ENCODE results near the gene MAMDC2. TPM values are rescaled to one million over a fixed set of nuclear protein-coding genes. Genes with fewer than 3 reads are reported as not detected.

Gene MAMDC2
- total RNA-seq, 1 experiment from 2014 or later: 1.2 TPM

GRCh38 chr9:70222354-70222753 lies 178.7 kb downstream of the MAMDC2 start:
- no peak overlapping the region for H3K27ac ChIP-seq (ENCODE audit: low read depth, low read length)
- ChIA-PET CTCF (no interaction called here), RAD21 (ENCODE audit: low non-redundant PET in 1 of 2, low total read pairs in 2 of 2, uncharacterized antibody in 2 of 2, unreplicated experiment in 2 of 2) (no interaction called here), POLR2A (no interaction called here)
- H3K4me3 ChIP-seq (replicated peaks in 1 of 2; ENCODE audit: low read depth in 1 of 2, low read length in 2 of 2): no peak overlapping the region
- no peaks in the 10 kb centered on the region for H3K36me3 ChIP-seq (ENCODE audit: control insufficient read depth in 1 of 2, insufficient read depth in 2 of 2, low read length in 2 of 2)
- H4K20me1 ChIP-seq (ENCODE audit: insufficient read depth): no peaks in the 10 kb centered on the region
- H3K4me1 ChIP-seq (ENCODE audit: control insufficient read depth in 1 of 2, insufficient read depth in 2 of 2, low read length in 2 of 2): no peaks in the 10 kb centered on the region
- H3K27me3 ChIP-seq (ENCODE audit: insufficient read depth, low read length): no peaks in the 10 kb centered on the region
- H3K9me3 ChIP-seq (ENCODE audit: control insufficient read depth in 1 of 2, insufficient read depth in 1 of 2, low read depth in 1 of 2, low read length in 2 of 2): no peaks in the 10 kb centered on the region
- TF ChIP-seq SRF (IDR thresholded peaks at IDR 0.05; ENCODE audit: low read depth) (no peak), JUND (IDR thresholded peaks at IDR 0.05) (no peak), FOSL1 (IDR thresholded peaks at IDR 0.05; ENCODE audit: low read depth) (no peak), SIN3A (IDR thresholded peaks at IDR 0.05; ENCODE audit: low read depth) (no peak), CEBPB (IDR thresholded peaks at IDR 0.05; ENCODE audit: low read depth) (no peak), MAX (IDR thresholded peaks at IDR 0.05) (no peak), TCF7L2 (IDR thresholded peaks at IDR 0.05; ENCODE audit: borderline replicate concordance, extremely low read depth, insufficient read depth, insufficient read length) (no peak), ZFX (IDR thresholded peaks at IDR 0.05) (no peak), ZNF274 (IDR thresholded peaks at IDR 0.05; ENCODE audit: low read depth, low read length) (no peak), REST (IDR thresholded peaks at IDR 0.05; ENCODE audit: low read depth) (no peak), RAD21 (IDR thresholded peaks at IDR 0.05; ENCODE audit: low read depth) (no peak)
- H3K4me2 ChIP-seq (ENCODE audit: low read length): no peak overlapping the region
- DNase-seq (ENCODE audit: low read depth, low spot score) (no peak), ATAC-seq (no peak)
- BruUV-seq (replicated peaks): no TSS peak
- H3K79me2 ChIP-seq (ENCODE audit: insufficient read depth, low read length): no peaks in the 10 kb centered on the region
- no peak overlapping the region for H3K9ac ChIP-seq (ENCODE audit: low read length)
- intact Hi-C loops (cut with micrococcal nuclease): loop anchor here (10.0 kb wide), 1 partner anchor 798 kb away; no protein-coding TSS in a partner anchor
- no peaks in the 10 kb centered on the region for H3K9me2 ChIP-seq (ENCODE audit: insufficient read depth)
- H2AFZ ChIP-seq (ENCODE audit: low read depth, low read length, poor library complexity, severe bottlenecking): no peak overlapping the region

Data from HCT116 (cell line).